DOHH2 (cell line): ENCODE measurements around the gene ACTG1.

ENCODE experiments used
- H3F3A ChIP-seq: fragments of 200-600 bp; sonication (generic), shearing (Covaris generic); 2 replicates; pipeline ENCODE4 v1.6.0; 2016; ENCODE audit warnings: antibody characterized with exemption, mild to moderate bottlenecking; ENCODE audit not compliant: control insufficient read depth, insufficient read depth
- H3K27ac ChIP-seq: fragments of 200-600 bp; sonication (generic); 2 replicates; pipeline ENCODE4 v1.5.1; 2014; ENCODE audit warnings: low read depth, mild to moderate bottlenecking, low read length, moderate library complexity
- H3K27me3 ChIP-seq: fragments of 200-600 bp; sonication (generic); 2 replicates; pipeline ENCODE4 v1.6.1; 2014; ENCODE audit warnings: mild to moderate bottlenecking, low read length, mixed read lengths; ENCODE audit not compliant: control insufficient read depth
- H3K36me3 ChIP-seq: fragments of 200-600 bp; sonication (generic); 2 replicates; pipeline ENCODE4 v1.6.1; 2014; ENCODE audit warnings: mild to moderate bottlenecking, low read length, moderate library complexity, mixed read lengths; ENCODE audit not compliant: control insufficient read depth
- H3K4me1 ChIP-seq: fragments of 200-600 bp; sonication (generic); 2 replicates; pipeline ENCODE4 v1.6.1; 2014; ENCODE audit warnings: mild to moderate bottlenecking, low read length, mixed read lengths; ENCODE audit not compliant: control insufficient read depth
- H3K4me2 ChIP-seq: fragments of 200-600 bp; sonication (generic); 2 replicates; pipeline ENCODE4 v1.6.0; 2014; ENCODE audit warnings: mild to moderate bottlenecking, low read length, moderate library complexity
- H3K4me3 ChIP-seq: fragments of 200-600 bp; sonication (generic); 2 replicates; pipeline ENCODE4 v1.5.1; 2014; ENCODE audit warnings: mild to moderate bottlenecking, low read length, mixed read lengths
- H3K79me2 ChIP-seq: fragments of 200-600 bp; sonication (generic); 2 replicates; pipeline ENCODE4 v1.6.1; 2014; ENCODE audit warnings: mild to moderate bottlenecking, low read length, mixed read lengths; ENCODE audit not compliant: control insufficient read depth
- H3K9me2 ChIP-seq: fragments of 200-600 bp; sonication (generic); replicated peaks from 2 replicates; pipeline ENCODE4 v1.6.1; 2014; ENCODE audit warnings: mild to moderate bottlenecking, low read length, mixed read lengths; ENCODE audit not compliant: control insufficient read depth
- H3K9me3 ChIP-seq: fragments of 200-600 bp; sonication (generic); 2 replicates; pipeline ENCODE4 v1.6.1; 2014; ENCODE audit warnings: antibody characterized with exemption, low read length, mixed read lengths; ENCODE audit not compliant: control insufficient read depth, insufficient read depth
- H4K20me1 ChIP-seq: fragments of 200-600 bp; sonication (generic); 2 replicates; pipeline ENCODE4 v1.6.0; 2014; ENCODE audit warnings: low read depth, mild to moderate bottlenecking, antibody characterized with exemption, low read length, moderate library complexity; ENCODE audit not compliant: control insufficient read depth, insufficient read depth
- CTCF ChIP-seq: fragments of 200-600 bp; sonication (generic); IDR thresholded peaks from one replicate; pipeline ENCODE4 v1.5.1; 2014; ENCODE audit warnings: antibody characterized with exemption, mild to moderate bottlenecking, low read depth, low read length; ENCODE audit not compliant: poor library complexity, severe bottlenecking
- EZH2phosphoT487 ChIP-seq: fragments of 200-600 bp; sonication (generic); IDR thresholded peaks from 2 replicates; pipeline ENCODE4 v1.6.1; 2017; ENCODE audit warnings: borderline replicate concordance, mild to moderate bottlenecking, antibody characterized with exemption, low read length, moderate library complexity, mixed read lengths

Gene ACTG1

GRCh38 chr17:81471818-81472456, 40.7 kb downstream of the ACTG1 start:
- Histone ChIP-seq H3K4me2 (no peak overlapping the region), H3K27ac (no peak overlapping the region), H3K79me2 (no peaks in the 10 kb centered on the region), H3K9me2 (no peaks in the 10 kb centered on the region), H3K9me3 (no peaks in the 10 kb centered on the region), H3K4me3 (no peak overlapping the region), H3K36me3 (no peaks in the 10 kb centered on the region), H3K4me1 (no peaks in the 10 kb centered on the region), H4K20me1 (no peaks in the 10 kb centered on the region), H3K27me3 (no peaks in the 10 kb centered on the region), H3F3A (no peaks in the 10 kb centered on the region)
- TF ChIP-seq CTCF (no peak), EZH2phosphoT487 (no peak)

- no peaks in the 10 kb centered on the region for H3F3A ChIP-seq
- no peaks in the 10 kb centered on the region for H4K20me1 ChIP-seq
- H3K9me2 ChIP-seq, result no peaks in the 10 kb centered on the region
- H3K79me2 ChIP-seq, result no peaks in the 10 kb centered on the region
- no peaks in the 10 kb centered on the region for H3K36me3 ChIP-seq
- no peak overlapping the region for H3K27ac ChIP-seq
- TF ChIP-seq EZH2phosphoT487 (no peak), CTCF (no peak)
- no peak overlapping the region for H3K4me3 ChIP-seq
- no peak overlapping the region for H3K4me2 ChIP-seq
- H3K9me3 ChIP-seq, result no peaks in the 10 kb centered on the region
- H3K27me3 ChIP-seq, result no peaks in the 10 kb centered on the region
- no peaks in the 10 kb centered on the region for H3K4me1 ChIP-seq
Measured at GRCh38 chr17:81470944-81471817, 41.4 kb downstream of the ACTG1 start.

DNA sequence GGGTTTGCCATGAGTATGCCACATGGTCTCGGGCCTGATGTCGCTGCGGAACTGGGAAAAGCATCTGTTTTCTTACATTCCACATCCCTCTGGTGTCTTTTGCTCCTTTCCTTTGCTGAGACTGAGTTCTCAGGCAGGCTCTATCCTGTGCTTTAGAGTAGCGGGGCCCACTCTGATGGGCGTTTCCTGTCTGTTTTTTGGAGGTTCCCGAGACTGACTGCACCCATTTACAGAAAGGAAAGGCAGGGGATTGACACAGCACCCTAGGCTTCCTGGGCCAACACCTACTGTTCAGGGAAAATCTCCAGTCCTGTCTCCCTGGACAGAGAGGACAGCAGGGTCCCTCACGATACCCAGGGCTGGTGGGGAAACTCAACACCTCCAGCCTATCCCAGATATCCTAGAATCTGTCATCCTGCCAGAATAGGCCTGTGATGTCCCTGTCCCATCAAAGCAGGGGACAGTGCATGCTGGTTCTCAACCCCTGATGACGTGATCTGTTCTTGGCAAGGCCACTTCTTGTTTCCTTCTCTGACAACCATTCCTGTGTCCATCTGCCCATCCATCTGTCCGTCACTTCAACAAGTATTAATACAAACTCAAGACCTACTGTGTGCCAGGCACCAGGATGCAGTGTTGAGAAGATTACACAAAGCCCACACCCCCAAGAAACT, 42.2 kb downstream of the ACTG1 start:
- Histone ChIP-seq H3K4me2 (no peak overlapping the region), H3K27me3 (no peaks in the 10 kb centered on the region), H4K20me1 (no peaks in the 10 kb centered on the region), H3K36me3 (no peaks in the 10 kb centered on the region), H3K27ac (no peak overlapping the region), H3K9me2 (no peaks in the 10 kb centered on the region), H3K4me3 (no peak overlapping the region), H3K4me1 (no peaks in the 10 kb centered on the region), H3F3A (no peaks in the 10 kb centered on the region), H3K79me2 (no peaks in the 10 kb centered on the region), H3K9me3 (no peaks in the 10 kb centered on the region)
- TF ChIP-seq CTCF (no peak), EZH2phosphoT487 (no peak)
